ENCODE results near the gene SLC25A48.

The SLC25A48 gene

GRCh38 chr5:135880801-135881200 lies 46.3 kb downstream of the SLC25A48 start:
- DNase-seq (ENCODE audit: low read depth in 2 of 3, low spot score in 2 of 3), result no peak

GRCh38 chr5:135881244-135881643 lies 46.8 kb downstream of the SLC25A48 start:
- DNase-seq (ENCODE audit: low read depth in 2 of 3, low spot score in 2 of 3), result no peak

GRCh38 chr5:135881819-135882218 lies 47.4 kb downstream of the SLC25A48 start:
- DNase-seq (ENCODE audit: low read depth in 2 of 3, low spot score in 2 of 3), result no peak

- DNase-seq (ENCODE audit: low read depth in 2 of 3, low spot score in 2 of 3), result no peak
Observed at GRCh38 chr5:135883026-135883425, 48.6 kb downstream of the SLC25A48 start.

GRCh38 chr5:135883441-135883840 lies 49.0 kb downstream of the SLC25A48 start:
- DNase-seq (ENCODE audit: low read depth in 2 of 3, low spot score in 2 of 3), result no peak

- DNase-seq (ENCODE audit: low read depth in 2 of 3, low spot score in 2 of 3), result no peak
Observed at GRCh38 chr5:135885031-135885430, 50.6 kb downstream of the SLC25A48 start.

- no peak for DNase-seq (ENCODE audit: low read depth in 2 of 3, low spot score in 2 of 3)
Observed at GRCh38 chr5:135886136-135886535, 51.7 kb downstream of the SLC25A48 start.

GRCh38 chr5:135887447-135887864 lies 53.0 kb downstream of the SLC25A48 start:
- DNase-seq (ENCODE audit: low read depth in 2 of 3, low spot score in 2 of 3), result peak; percentile 24 to 40 (median 32)

GRCh38 chr5:135887881-135888614 lies 53.6 kb downstream of the SLC25A48 start:
- DNase-seq (ENCODE audit: low read depth in 2 of 3, low spot score in 2 of 3), result no peak

- DNase-seq (ENCODE audit: low read depth in 2 of 3, low spot score in 2 of 3), result no peak
Observed at GRCh38 chr5:135890296-135890695, 55.8 kb downstream of the SLC25A48 start.

GRCh38 chr5:135890867-135891266 lies 56.4 kb downstream of the SLC25A48 start:
- peak in 2 of 3 experiments; percentile 31 to 36 for DNase-seq (ENCODE audit: low read depth in 2 of 3, low spot score in 2 of 3)

- no peak for DNase-seq (ENCODE audit: low read depth in 2 of 3, low spot score in 2 of 3)
Observed at GRCh38 chr5:135891268-135891667, 56.8 kb downstream of the SLC25A48 start.

GRCh38 chr5:135891791-135892190 lies 57.3 kb downstream of the SLC25A48 start:
- DNase-seq (ENCODE audit: low read depth in 2 of 3, low spot score in 2 of 3), result no peak

GRCh38 chr5:135894276-135894675 lies 59.8 kb downstream of the SLC25A48 start:
- no peak for DNase-seq (ENCODE audit: low read depth in 2 of 3, low spot score in 2 of 3)

GRCh38 chr5:135894789-135895188 lies 60.3 kb downstream of the SLC25A48 start:
- DNase-seq (ENCODE audit: low read depth in 2 of 3, low spot score in 2 of 3), result no peak

GRCh38 chr5:135895474-135896006 lies 61.1 kb downstream of the SLC25A48 start, which contains the start of gene IL9:
Gene IL9, minus strand, starts transcription at chr5:135895841. Its CDS starts 25 bp downstream, at chr5:135895816.
- DNase-seq (ENCODE audit: low read depth in 2 of 3, low spot score in 2 of 3), result no peak

- DNase-seq (ENCODE audit: low read depth in 2 of 3, low spot score in 2 of 3), result no peak
Observed at GRCh38 chr5:135898651-135899050, 64.2 kb downstream of the SLC25A48 start.

GRCh38 chr5:135900276-135900675 lies 65.8 kb downstream of the SLC25A48 start:
- no peak for DNase-seq (ENCODE audit: low read depth in 2 of 3, low spot score in 2 of 3)

- DNase-seq (ENCODE audit: low read depth in 2 of 3, low spot score in 2 of 3), result no peak
Observed at GRCh38 chr5:135901633-135902032, 67.2 kb downstream of the SLC25A48 start.

- no peak for DNase-seq (ENCODE audit: low read depth in 2 of 3, low spot score in 2 of 3)
Observed at GRCh38 chr5:135905144-135905543, 70.7 kb downstream of the SLC25A48 start.

- DNase-seq (ENCODE audit: low read depth in 2 of 3, low spot score in 2 of 3), result no peak
Observed at GRCh38 chr5:135913713-135914626, 79.5 kb downstream of the SLC25A48 start.
